SU-DHL-6 (cell line): ENCODE data around the gene IRX3.

Experiments
- EZH2phosphoT487 ChIP-seq: fragments of 200-600 bp; sonication (generic), shearing (Covaris generic); conservative IDR thresholded peaks from 2 replicates; pipeline ENCODE4 v1.6.1; 2018; ENCODE audit warnings: mild to moderate bottlenecking, antibody characterized with exemption, low read length, moderate library complexity, mixed read lengths
- TF ChIP-seq, protein P1 (sequence below): fragments of 200-600 bp; sonication (generic); IDR thresholded peaks from one replicate; pipeline ENCODE4 v1.5.1; 2017; ENCODE audit warnings: antibody characterized with exemption, mild to moderate bottlenecking, low read length, moderate library complexity; ENCODE audit not compliant: insufficient read depth, poor library complexity, severe bottlenecking

DNA sequence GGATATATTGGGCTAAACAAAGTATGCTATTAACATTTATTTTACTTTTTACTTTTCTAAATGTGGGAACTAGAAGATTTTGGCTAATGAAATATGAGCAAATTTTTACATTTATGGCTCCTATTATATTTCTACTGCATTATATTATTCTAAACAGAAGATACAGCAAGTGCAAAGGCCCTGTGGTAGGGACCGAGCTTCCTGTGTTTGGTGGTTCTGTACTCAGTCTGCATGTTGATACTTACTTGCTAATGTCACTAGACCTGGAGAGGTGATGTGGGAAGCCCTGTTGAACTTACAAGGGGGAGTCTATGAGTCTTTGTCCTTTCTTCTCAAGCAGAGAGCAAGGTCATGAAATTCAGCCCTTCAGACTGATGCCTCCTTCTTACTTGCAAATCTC is 10.0 kb upstream of the IRX3 start:
- TF ChIP-seq, protein P1, sequence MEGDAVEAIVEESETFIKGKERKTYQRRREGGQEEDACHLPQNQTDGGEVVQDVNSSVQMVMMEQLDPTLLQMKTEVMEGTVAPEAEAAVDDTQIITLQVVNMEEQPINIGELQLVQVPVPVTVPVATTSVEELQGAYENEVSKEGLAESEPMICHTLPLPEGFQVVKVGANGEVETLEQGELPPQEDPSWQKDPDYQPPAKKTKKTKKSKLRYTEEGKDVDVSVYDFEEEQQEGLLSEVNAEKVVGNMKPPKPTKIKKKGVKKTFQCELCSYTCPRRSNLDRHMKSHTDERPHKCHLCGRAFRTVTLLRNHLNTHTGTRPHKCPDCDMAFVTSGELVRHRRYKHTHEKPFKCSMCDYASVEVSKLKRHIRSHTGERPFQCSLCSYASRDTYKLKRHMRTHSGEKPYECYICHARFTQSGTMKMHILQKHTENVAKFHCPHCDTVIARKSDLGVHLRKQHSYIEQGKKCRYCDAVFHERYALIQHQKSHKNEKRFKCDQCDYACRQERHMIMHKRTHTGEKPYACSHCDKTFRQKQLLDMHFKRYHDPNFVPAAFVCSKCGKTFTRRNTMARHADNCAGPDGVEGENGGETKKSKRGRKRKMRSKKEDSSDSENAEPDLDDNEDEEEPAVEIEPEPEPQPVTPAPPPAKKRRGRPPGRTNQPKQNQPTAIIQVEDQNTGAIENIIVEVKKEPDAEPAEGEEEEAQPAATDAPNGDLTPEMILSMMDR: no peak
- no peak for TF ChIP-seq EZH2phosphoT487
